Muscle of leg (tissue), 11 donors: Measurements from ENCODE around the gene RAD51B. TPM values are rescaled to one million over a fixed set of nuclear protein-coding genes. Genes with fewer than 3 reads are reported as not detected.

Experiments
- DNase-seq: peaks from one replicate; pipeline ENCODE4 v3.0.0; 2013
- H3K27ac ChIP-seq: one replicate; pipeline ENCODE4 v1.5.1; 2013; ENCODE audit warnings: mild to moderate bottlenecking, low read length, control low read depth
- H3K27me3 ChIP-seq: one replicate; pipeline ENCODE4 v1.6.1; 2013; ENCODE audit warnings: low read length; ENCODE audit not compliant: control insufficient read depth, insufficient read depth
- H3K36me3 ChIP-seq: one replicate; pipeline ENCODE4 v1.6.1; 2013; ENCODE audit warnings: low read length; ENCODE audit not compliant: control insufficient read depth, insufficient read depth
- H3K4me1 ChIP-seq: one replicate; pipeline ENCODE4 v1.6.1; 2013; ENCODE audit warnings: low read length; ENCODE audit not compliant: control insufficient read depth, insufficient read depth
- H3K4me3 ChIP-seq: one replicate; pipeline ENCODE4 v1.5.1; 2013; ENCODE audit warnings: low read length, control low read depth
- H3K9me3 ChIP-seq: replicated peaks from 2 replicates; pipeline ENCODE4 v1.6.1; 2013; ENCODE audit warnings: low read depth, low read length; ENCODE audit not compliant: control insufficient read depth
- WGBS: methylation state at CpG from one replicate; pipeline ENCODE4 v1.1.5; 2013; ENCODE audit warnings: missing lambda C conversion rate; ENCODE audit not compliant: insufficient coverage; 5-methylcytosine and 5-hydroxymethylcytosine counted together
- polyA plus RNA-seq, 8 donors: library from polyadenylated mRNA; unstranded; fragments of 120-200 nt; gene quantifications; one replicate each; pipeline versions ENCODE4 v1.2.1 to v1.2.3, GENCODE V29; 2013; ENCODE audit warnings: inconsistent platforms in 1 of 8, low replicate concordance in 1 of 8; ENCODE audit not compliant: insufficient read length in 8 of 8, insufficient read depth in 1 of 8
- total RNA-seq: library from RNA; stranded (reverse); fragments of 120-200 nt; gene quantifications from one replicate; pipeline ENCODE4 v1.2.4, GENCODE V29; 2013

Gene RAD51B
- total and polyA plus RNA-seq, 9 donors = 6.0 to 16.5 (median 7.2) TPM

- H3K4me3 ChIP-seq = no peak overlapping the region
- no peak for DNase-seq
- peaks cover 26% of the 10 kb centered on the region for H3K4me1 ChIP-seq
- H3K9me3 ChIP-seq = peaks cover 6% of the 10 kb centered on the region
- H3K27ac ChIP-seq = no peak overlapping the region
- no peaks in the 10 kb centered on the region for H3K36me3 ChIP-seq
- no peaks in the 10 kb centered on the region for H3K27me3 ChIP-seq
Observed at GRCh38 chr14:68370057-68370360, 550.4 kb downstream of the RAD51B start.

- H3K27me3 ChIP-seq = no peaks in the 10 kb centered on the region
- H3K4me1 ChIP-seq = peaks cover 36% of the 10 kb centered on the region
- no peak for DNase-seq
- H3K9me3 ChIP-seq = peaks cover 6% of the 10 kb centered on the region
- H3K36me3 ChIP-seq = no peaks in the 10 kb centered on the region
- no peak overlapping the region for H3K4me3 ChIP-seq
- H3K27ac ChIP-seq = no peak overlapping the region
- WGBS = 100% methylated on average over 1 of the region's 2 CpGs
Observed at GRCh38 chr14:68372368-68372767, 552.8 kb downstream of the RAD51B start.

- H3K36me3 ChIP-seq = no peaks in the 10 kb centered on the region
- 80% methylated on average over 1 of the region's 2 CpGs for WGBS
- peaks cover 40% of the 10 kb centered on the region for H3K4me1 ChIP-seq
- H3K27ac ChIP-seq = no peak overlapping the region
- H3K27me3 ChIP-seq = no peaks in the 10 kb centered on the region
- peaks cover 6% of the 10 kb centered on the region for H3K9me3 ChIP-seq
- DNase-seq = no peak
- H3K4me3 ChIP-seq = no peak overlapping the region
Observed at GRCh38 chr14:68373124-68373646, 553.6 kb downstream of the RAD51B start.

GRCh38 chr14:68373847-68374444 lies 554.4 kb downstream of the RAD51B start:
- DNase-seq = no peak
- Histone ChIP-seq H3K27me3 (no peaks in the 10 kb centered on the region), H3K27ac (peak overlapping the region; percentile 94), H3K4me1 (peaks cover 40% of the 10 kb centered on the region), H3K9me3 (peaks cover 6% of the 10 kb centered on the region), H3K36me3 (no peaks in the 10 kb centered on the region), H3K4me3 (no peak overlapping the region)
- no CpG with 5 or more reads among the region's 2 CpGs for WGBS

GRCh38 chr14:68374682-68375081 lies 555.1 kb downstream of the RAD51B start:
- Histone ChIP-seq H3K9me3 (peaks cover 6% of the 10 kb centered on the region), H3K36me3 (no peaks in the 10 kb centered on the region), H3K4me3 (no peak overlapping the region), H3K4me1 (peaks cover 38% of the 10 kb centered on the region), H3K27me3 (no peaks in the 10 kb centered on the region), H3K27ac (peak overlapping the region; percentile 94)
- DNase-seq = peak; percentile 87
- WGBS = 23% methylated on average over 6 of the region's 7 CpGs

- DNase-seq = no peak
- no peaks in the 10 kb centered on the region for H3K36me3 ChIP-seq
- peak overlapping the region; percentile 94 for H3K27ac ChIP-seq
- WGBS = no CpG with 5 or more reads among the region's 4 CpGs
- H3K27me3 ChIP-seq = no peaks in the 10 kb centered on the region
- peaks cover 39% of the 10 kb centered on the region for H3K4me1 ChIP-seq
- no peak overlapping the region for H3K4me3 ChIP-seq
- H3K9me3 ChIP-seq = peaks cover 6% of the 10 kb centered on the region
Observed at GRCh38 chr14:68375376-68375775, 555.8 kb downstream of the RAD51B start.

- DNase-seq = no peak
- Histone ChIP-seq H3K4me3 (no peak overlapping the region), H3K4me1 (peaks cover 37% of the 10 kb centered on the region), H3K27ac (peak overlapping the region; percentile 94), H3K27me3 (no peaks in the 10 kb centered on the region), H3K36me3 (no peaks in the 10 kb centered on the region), H3K9me3 (peaks cover 6% of the 10 kb centered on the region)
- 33% methylated on average over 1 of the region's 2 CpGs for WGBS
Observed at GRCh38 chr14:68376067-68376779, 556.6 kb downstream of the RAD51B start.

GRCh38 chr14:68377006-68377405 lies 557.4 kb downstream of the RAD51B start:
- WGBS = no CpG with 5 or more reads among the region's 1 CpG
- Histone ChIP-seq H3K27ac (peak overlapping the region; percentile 94), H3K27me3 (no peaks in the 10 kb centered on the region), H3K9me3 (peaks cover 6% of the 10 kb centered on the region), H3K4me3 (no peak overlapping the region), H3K36me3 (no peaks in the 10 kb centered on the region), H3K4me1 (peaks cover 37% of the 10 kb centered on the region)
- no peak for DNase-seq

GRCh38 chr14:68377459-68377858 lies 557.9 kb downstream of the RAD51B start:
- no peak overlapping the region for H3K4me3 ChIP-seq
- peak; percentile 89 for DNase-seq
- H3K36me3 ChIP-seq = no peaks in the 10 kb centered on the region
- H3K4me1 ChIP-seq = peaks cover 37% of the 10 kb centered on the region
- peak overlapping the region; percentile 94 for H3K27ac ChIP-seq
- WGBS = 0% methylated on average over 1 of the region's 8 CpGs
- peaks cover 6% of the 10 kb centered on the region for H3K9me3 ChIP-seq
- no peaks in the 10 kb centered on the region for H3K27me3 ChIP-seq

- Histone ChIP-seq H3K27ac (peak overlapping the region; percentile 70), H3K4me3 (no peak overlapping the region), H3K4me1 (peaks cover 40% of the 10 kb centered on the region), H3K27me3 (no peaks in the 10 kb centered on the region), H3K9me3 (no peaks in the 10 kb centered on the region), H3K36me3 (no peaks in the 10 kb centered on the region)
- DNase-seq = peak; percentile 59
- no CpG with 5 or more reads among the region's 8 CpGs for WGBS
Observed at GRCh38 chr14:68379510-68380328, 560.1 kb downstream of the RAD51B start.
